SU-DHL-6 (cell line): ENCODE results near the gene NKAIN4.
"Not testable (repeated sequence)": the region's sequence is repeated elsewhere in the genome, so short reads cannot be mapped to it uniquely, and the experiment has no call there.

Experiments
- EZH2phosphoT487 ChIP-seq: fragments of 200-600 bp; sonication (generic), shearing (Covaris generic); conservative IDR thresholded peaks from 2 replicates; pipeline ENCODE4 v1.6.1; 2018; ENCODE audit warnings: mild to moderate bottlenecking, antibody characterized with exemption, low read length, moderate library complexity, mixed read lengths
- TF ChIP-seq, protein P1 (sequence below): fragments of 200-600 bp; sonication (generic); IDR thresholded peaks from one replicate; pipeline ENCODE4 v1.5.1; 2017; ENCODE audit warnings: antibody characterized with exemption, mild to moderate bottlenecking, low read length, moderate library complexity; ENCODE audit not compliant: insufficient read depth, poor library complexity, severe bottlenecking

DNA sequence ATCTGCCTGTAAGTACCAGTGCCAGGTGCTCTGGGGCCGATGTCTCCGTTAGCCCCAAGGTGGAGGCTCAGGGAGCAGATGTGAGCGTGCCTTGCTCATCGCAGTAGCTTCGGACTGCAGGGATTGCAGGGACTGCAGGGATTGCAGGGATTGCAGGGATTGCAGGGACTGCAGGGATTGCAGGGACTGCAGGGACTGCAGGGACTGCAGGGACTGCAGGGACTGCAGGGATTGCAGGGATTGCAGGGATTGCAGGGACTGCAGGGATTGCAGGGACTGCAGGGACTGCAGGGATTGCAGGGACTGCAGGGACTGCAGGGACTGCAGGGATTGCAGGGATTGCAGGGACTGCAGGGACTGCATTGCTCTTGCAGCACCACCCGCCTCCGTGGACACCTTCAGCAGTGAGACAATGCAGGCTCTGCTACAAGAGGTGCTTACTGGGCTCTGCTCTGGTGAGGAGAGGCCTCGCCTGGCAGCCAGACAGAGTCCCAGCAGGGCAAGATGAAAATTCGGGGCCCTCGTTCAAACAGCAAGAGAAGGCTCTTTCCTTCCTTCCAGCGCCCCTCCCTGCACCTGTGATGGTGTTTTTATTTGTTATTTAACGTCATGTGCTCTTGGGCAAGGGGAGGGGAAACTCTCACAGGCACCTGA is 32.7 kb downstream of the NKAIN4 start:
- TF ChIP-seq, protein P1, sequence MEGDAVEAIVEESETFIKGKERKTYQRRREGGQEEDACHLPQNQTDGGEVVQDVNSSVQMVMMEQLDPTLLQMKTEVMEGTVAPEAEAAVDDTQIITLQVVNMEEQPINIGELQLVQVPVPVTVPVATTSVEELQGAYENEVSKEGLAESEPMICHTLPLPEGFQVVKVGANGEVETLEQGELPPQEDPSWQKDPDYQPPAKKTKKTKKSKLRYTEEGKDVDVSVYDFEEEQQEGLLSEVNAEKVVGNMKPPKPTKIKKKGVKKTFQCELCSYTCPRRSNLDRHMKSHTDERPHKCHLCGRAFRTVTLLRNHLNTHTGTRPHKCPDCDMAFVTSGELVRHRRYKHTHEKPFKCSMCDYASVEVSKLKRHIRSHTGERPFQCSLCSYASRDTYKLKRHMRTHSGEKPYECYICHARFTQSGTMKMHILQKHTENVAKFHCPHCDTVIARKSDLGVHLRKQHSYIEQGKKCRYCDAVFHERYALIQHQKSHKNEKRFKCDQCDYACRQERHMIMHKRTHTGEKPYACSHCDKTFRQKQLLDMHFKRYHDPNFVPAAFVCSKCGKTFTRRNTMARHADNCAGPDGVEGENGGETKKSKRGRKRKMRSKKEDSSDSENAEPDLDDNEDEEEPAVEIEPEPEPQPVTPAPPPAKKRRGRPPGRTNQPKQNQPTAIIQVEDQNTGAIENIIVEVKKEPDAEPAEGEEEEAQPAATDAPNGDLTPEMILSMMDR, result not testable (repeated sequence)
- TF ChIP-seq EZH2phosphoT487, result not testable (repeated sequence)
